Loucy (cell line): ENCODE measurements around the gene ATAD2B.

Source experiments
- H2AFZ ChIP-seq: fragments of 200-600 bp; sonication (generic); 2 replicates; pipeline ENCODE4 v1.6.0; 2016; ENCODE audit warnings: antibody characterized with exemption, mild to moderate bottlenecking, low read length, moderate library complexity
- H3F3A ChIP-seq: fragments of 200-600 bp; 2 replicates; pipeline ENCODE4 v1.6.0; 2016; ENCODE audit warnings: antibody characterized with exemption, low read depth, mild to moderate bottlenecking
- H3K27me3 ChIP-seq: fragments of 200-600 bp; sonication (generic); 2 replicates; pipeline ENCODE4 v1.6.1; 2014; ENCODE audit warnings: low read length, mild to moderate bottlenecking; ENCODE audit not compliant: insufficient read depth, poor library complexity, severe bottlenecking
- H3K36me3 ChIP-seq: fragments of 200-600 bp; sonication (generic); 2 replicates; pipeline ENCODE4 v1.6.1; 2016; ENCODE audit warnings: low read length; ENCODE audit not compliant: insufficient read depth
- H3K4me1 ChIP-seq: fragments of 200-600 bp; sonication (generic); 2 replicates; pipeline ENCODE4 v1.5.1; 2014; ENCODE audit warnings: low read length, mild to moderate bottlenecking; ENCODE audit not compliant: insufficient read depth, poor library complexity, severe bottlenecking
- H3K4me2 ChIP-seq: fragments of 200-600 bp; sonication (generic); 2 replicates; pipeline ENCODE4 v1.6.0; 2014; ENCODE audit warnings: antibody characterized with exemption, low read length, low read depth, mild to moderate bottlenecking; ENCODE audit not compliant: poor library complexity, severe bottlenecking
- H3K4me3 ChIP-seq: fragments of 200-600 bp; sonication (generic); 2 replicates; pipeline ENCODE4 v1.5.1; 2014; ENCODE audit warnings: low read length, mild to moderate bottlenecking, mixed read lengths; ENCODE audit not compliant: poor library complexity, severe bottlenecking
- H3K79me2 ChIP-seq: fragments of 200-600 bp; sonication (generic); 2 replicates; pipeline ENCODE4 v1.6.1; 2014; ENCODE audit warnings: low read length; ENCODE audit not compliant: insufficient read depth
- H3K9ac ChIP-seq: fragments of 200-600 bp; sonication (generic); 2 replicates; pipeline ENCODE4 v1.6.0; 2014; ENCODE audit warnings: mild to moderate bottlenecking, low read depth, low read length, moderate library complexity; ENCODE audit not compliant: poor library complexity, severe bottlenecking
- H3K9me2 ChIP-seq: fragments of 200-600 bp; sonication (generic); replicated peaks from 2 replicates; pipeline ENCODE4 v1.6.1; 2016; ENCODE audit warnings: low read depth, low read length, mixed read lengths
- H3K9me3 ChIP-seq: fragments of 200-600 bp; sonication (generic); 2 replicates; pipeline ENCODE4 v1.6.1; 2014; ENCODE audit warnings: mild to moderate bottlenecking, antibody characterized with exemption, low read length, low read depth; ENCODE audit not compliant: insufficient read depth
- H4K20me1 ChIP-seq: fragments of 200-600 bp; sonication (generic); 2 replicates; pipeline ENCODE4 v1.6.0; 2014; ENCODE audit warnings: antibody characterized with exemption, low read length, mild to moderate bottlenecking; ENCODE audit not compliant: insufficient read depth, poor library complexity, severe bottlenecking
- CTCF ChIP-seq: fragments of 200-600 bp; sonication (generic); conservative IDR thresholded peaks from 2 replicates; pipeline ENCODE4 v1.5.1; 2014; ENCODE audit warnings: mild to moderate bottlenecking, antibody characterized with exemption, low read length
- EZH2phosphoT487 ChIP-seq: fragments of 200-600 bp; IDR thresholded peaks from 2 replicates; pipeline ENCODE4 v1.6.1; 2018; ENCODE audit warnings: antibody characterized with exemption, mild to moderate bottlenecking, moderate library complexity, borderline replicate concordance

ATAD2B gene

GRCh38 chr2:23772684-23773083, 154.2 kb downstream of the ATAD2B start:
- no peaks in the 10 kb centered on the region for H4K20me1 ChIP-seq
- no peaks in the 10 kb centered on the region for H3K27me3 ChIP-seq
- H3K36me3 ChIP-seq: peaks cover 32% of the 10 kb centered on the region
- H3K9me2 ChIP-seq: no peaks in the 10 kb centered on the region
- no peak overlapping the region for H3K9ac ChIP-seq
- peaks cover 12% of the 10 kb centered on the region for H3K9me3 ChIP-seq
- TF ChIP-seq CTCF (no peak), EZH2phosphoT487 (no peak)
- H3K79me2 ChIP-seq: no peaks in the 10 kb centered on the region
- no peak overlapping the region for H3K4me2 ChIP-seq
- no peak overlapping the region for H2AFZ ChIP-seq
- H3K4me1 ChIP-seq: no peaks in the 10 kb centered on the region
- no peak overlapping the region for H3K4me3 ChIP-seq
- no peaks in the 10 kb centered on the region for H3F3A ChIP-seq

GRCh38 chr2:23772056-23772455, 154.9 kb downstream of the ATAD2B start:
- no peaks in the 10 kb centered on the region for H3K79me2 ChIP-seq
- no peaks in the 10 kb centered on the region for H4K20me1 ChIP-seq
- TF ChIP-seq EZH2phosphoT487: no peak
- no peak for TF ChIP-seq CTCF
- H3K4me2 ChIP-seq: no peak overlapping the region
- H3F3A ChIP-seq: no peaks in the 10 kb centered on the region
- H3K9ac ChIP-seq: no peak overlapping the region
- peaks cover 32% of the 10 kb centered on the region for H3K36me3 ChIP-seq
- peaks cover 12% of the 10 kb centered on the region for H3K9me3 ChIP-seq
- no peaks in the 10 kb centered on the region for H3K9me2 ChIP-seq
- no peak overlapping the region for H3K4me3 ChIP-seq
- H3K27me3 ChIP-seq: no peaks in the 10 kb centered on the region
- no peak overlapping the region for H2AFZ ChIP-seq
- no peaks in the 10 kb centered on the region for H3K4me1 ChIP-seq

GRCh38 chr2:23769364-23769763, 157.6 kb downstream of the ATAD2B start:
- Histone ChIP-seq H2AFZ (no peak overlapping the region), H3K9me2 (no peaks in the 10 kb centered on the region), H3K9ac (no peak overlapping the region), H3K27me3 (no peaks in the 10 kb centered on the region), H3F3A (no peaks in the 10 kb centered on the region), H3K4me1 (no peaks in the 10 kb centered on the region), H3K4me2 (no peak overlapping the region), H3K36me3 (peaks cover 32% of the 10 kb centered on the region), H3K79me2 (no peaks in the 10 kb centered on the region), H3K9me3 (peaks cover 12% of the 10 kb centered on the region), H4K20me1 (no peaks in the 10 kb centered on the region), H3K4me3 (no peak overlapping the region)
- TF ChIP-seq CTCF: no peak
- TF ChIP-seq EZH2phosphoT487: no peak
